ENCODE data around the gene ZSCAN23. TPM values are rescaled to one million over a fixed set of nuclear protein-coding genes. Genes with fewer than 3 reads are reported as not detected.
"Not testable (repeated sequence)": the region's sequence is repeated elsewhere in the genome, so short reads cannot be mapped to it uniquely, and the experiment has no call there.

The ZSCAN23 gene
- total RNA-seq, 1 experiment from 2014 or later: 3.0 TPM

- peaks cover 98% of the 10 kb centered on the region for H3K27me3 Mint-ChIP-seq (ENCODE audit: insufficient read depth, unreplicated experiment)
- CTCF ChIA-PET: interaction anchor here (0.6 kb wide), 1 partner anchor 17 kb away, joined by 3 read pairs; no protein-coding TSS in a partner anchor
- no peak overlapping the region for H3K4me3 Mint-ChIP-seq (ENCODE audit: unreplicated experiment)
- H3K4me1 Mint-ChIP-seq (ENCODE audit: insufficient read depth, unreplicated experiment): no peaks in the 10 kb centered on the region
- BruUV-seq (replicated peaks): no TSS peak
- intact Hi-C loops (cut with micrococcal nuclease): no loop called here
- TF ChIP-seq, protein P1, sequence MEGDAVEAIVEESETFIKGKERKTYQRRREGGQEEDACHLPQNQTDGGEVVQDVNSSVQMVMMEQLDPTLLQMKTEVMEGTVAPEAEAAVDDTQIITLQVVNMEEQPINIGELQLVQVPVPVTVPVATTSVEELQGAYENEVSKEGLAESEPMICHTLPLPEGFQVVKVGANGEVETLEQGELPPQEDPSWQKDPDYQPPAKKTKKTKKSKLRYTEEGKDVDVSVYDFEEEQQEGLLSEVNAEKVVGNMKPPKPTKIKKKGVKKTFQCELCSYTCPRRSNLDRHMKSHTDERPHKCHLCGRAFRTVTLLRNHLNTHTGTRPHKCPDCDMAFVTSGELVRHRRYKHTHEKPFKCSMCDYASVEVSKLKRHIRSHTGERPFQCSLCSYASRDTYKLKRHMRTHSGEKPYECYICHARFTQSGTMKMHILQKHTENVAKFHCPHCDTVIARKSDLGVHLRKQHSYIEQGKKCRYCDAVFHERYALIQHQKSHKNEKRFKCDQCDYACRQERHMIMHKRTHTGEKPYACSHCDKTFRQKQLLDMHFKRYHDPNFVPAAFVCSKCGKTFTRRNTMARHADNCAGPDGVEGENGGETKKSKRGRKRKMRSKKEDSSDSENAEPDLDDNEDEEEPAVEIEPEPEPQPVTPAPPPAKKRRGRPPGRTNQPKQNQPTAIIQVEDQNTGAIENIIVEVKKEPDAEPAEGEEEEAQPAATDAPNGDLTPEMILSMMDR (IDR thresholded peaks at IDR 0.05; ENCODE audit: unreplicated experiment): no peak
- H3K27ac Mint-ChIP-seq (ENCODE audit: low read depth, unreplicated experiment): no peak overlapping the region
- no peaks in the 10 kb centered on the region for H3K36me3 Mint-ChIP-seq (ENCODE audit: insufficient read depth, unreplicated experiment)
- DNase-seq (ENCODE audit: unreplicated experiment): no peak
- H3K9me3 Mint-ChIP-seq (ENCODE audit: unreplicated experiment): no peaks in the 10 kb centered on the region
- POLR2A ChIA-PET: no interaction called here
Measured at GRCh38 chr6:28458568-28458967, 15.3 kb upstream of the ZSCAN23 start.

DNA sequence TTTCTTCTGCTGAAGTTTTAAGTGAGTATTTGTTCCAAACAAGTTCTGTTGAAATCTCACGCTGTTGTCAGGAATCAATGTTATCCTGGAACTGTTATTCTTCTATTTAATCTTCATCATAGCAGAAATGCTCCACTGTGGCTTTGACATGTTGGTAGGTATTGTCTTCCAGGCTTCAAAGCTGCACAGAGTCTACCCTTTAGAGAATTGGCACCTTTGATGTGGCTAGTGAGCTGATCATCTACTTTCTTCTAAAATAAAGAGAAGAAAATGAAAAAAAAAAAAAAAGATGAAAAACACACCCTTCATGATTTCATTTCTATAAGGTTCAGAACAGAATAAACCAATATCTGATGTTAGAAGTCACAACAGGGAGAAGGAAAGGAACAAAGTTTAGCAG lies 5.8 kb upstream of the ZSCAN23 start:
- CTCF ChIA-PET: interaction anchor here (0.7 kb wide), 1 partner anchor 21 kb away, joined by 4 read pairs; no protein-coding TSS in a partner anchor
- no peaks in the 10 kb centered on the region for H3K9me3 Mint-ChIP-seq (ENCODE audit: unreplicated experiment)
- intact Hi-C loops (cut with micrococcal nuclease): no loop called here

DNA sequence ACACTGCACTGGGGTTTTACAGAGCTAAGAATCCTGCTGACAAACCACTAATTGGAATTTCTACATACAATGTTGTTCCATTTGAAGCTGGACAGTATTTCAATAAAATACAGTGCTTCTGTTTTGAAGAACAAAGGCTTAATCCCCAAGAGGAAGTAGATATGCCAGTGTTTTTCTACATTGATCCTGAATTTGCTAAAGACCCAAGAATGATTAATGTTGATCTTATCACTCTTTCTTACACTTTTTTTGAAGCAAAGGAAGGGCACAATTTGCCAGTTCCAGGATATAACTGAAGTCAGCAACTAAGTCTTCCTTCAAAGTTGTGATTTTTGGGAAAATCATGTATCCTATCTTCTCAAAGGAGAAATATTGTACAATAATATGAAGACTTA lies 4.2 kb upstream of the ZSCAN23 start:
- intact Hi-C loops (cut with micrococcal nuclease); H3K9me3 Mint-ChIP-seq (ENCODE audit: unreplicated experiment): not testable (repeated sequence)

More for the DNA sequence above, 5.8 kb upstream of the ZSCAN23 start:
- TF ChIP-seq, protein P1 (IDR thresholded peaks at IDR 0.05; ENCODE audit: unreplicated experiment): no peak
- Mint-ChIP-seq H3K4me3 (ENCODE audit: unreplicated experiment) (no peak overlapping the region), H3K27me3 (ENCODE audit: insufficient read depth, unreplicated experiment) (peaks cover 27% of the 10 kb centered on the region), H3K36me3 (ENCODE audit: insufficient read depth, unreplicated experiment) (no peaks in the 10 kb centered on the region), H3K4me1 (ENCODE audit: insufficient read depth, unreplicated experiment) (peaks cover 6% of the 10 kb centered on the region), H3K27ac (ENCODE audit: low read depth, unreplicated experiment) (no peak overlapping the region)
- BruUV-seq (replicated peaks): no TSS peak
- DNase-seq (ENCODE audit: unreplicated experiment): no peak
- POLR2A ChIA-PET: interaction anchor here (0.6 to 0.9 kb wide), 2 partner anchors 34 to 385 kb away, joined by 3 to 5 read pairs; no protein-coding TSS in a partner anchor

GRCh38 chr6:28446818-28447511 lies 3.7 kb upstream of the ZSCAN23 start:
- intact Hi-C loops (cut with micrococcal nuclease): no loop called here
- TF ChIP-seq, protein P1 (IDR thresholded peaks at IDR 0.05; ENCODE audit: unreplicated experiment): no peak
- H3K4me3 Mint-ChIP-seq (ENCODE audit: unreplicated experiment): peak overlapping the region; percentile 57
- POLR2A ChIA-PET: interaction anchor here (0.7 to 1.2 kb wide), 4 partner anchors 22 to 417 kb away, joined by 3 to 5 read pairs (median 3); no protein-coding TSS in a partner anchor
- H3K27me3 Mint-ChIP-seq (ENCODE audit: insufficient read depth, unreplicated experiment): peaks cover 18% of the 10 kb centered on the region
- peaks cover 11% of the 10 kb centered on the region for H3K4me1 Mint-ChIP-seq (ENCODE audit: insufficient read depth, unreplicated experiment)
- H3K36me3 Mint-ChIP-seq (ENCODE audit: insufficient read depth, unreplicated experiment): no peaks in the 10 kb centered on the region
- DNase-seq (ENCODE audit: unreplicated experiment): no peak
- CTCF ChIA-PET: interaction anchor here (0.6 kb wide), 1 partner anchor 216 kb away, joined by 3 read pairs; no protein-coding TSS in a partner anchor
- no peaks in the 10 kb centered on the region for H3K9me3 Mint-ChIP-seq (ENCODE audit: unreplicated experiment)
- H3K27ac Mint-ChIP-seq (ENCODE audit: low read depth, unreplicated experiment): peak overlapping the region; percentile 24
- no TSS peak for BruUV-seq (replicated peaks)

More for the DNA sequence above, 4.2 kb upstream of the ZSCAN23 start:
- H3K27ac Mint-ChIP-seq (ENCODE audit: low read depth, unreplicated experiment); H3K4me3 Mint-ChIP-seq (ENCODE audit: unreplicated experiment); H3K36me3 Mint-ChIP-seq (ENCODE audit: insufficient read depth, unreplicated experiment); DNase-seq (ENCODE audit: unreplicated experiment); H3K4me1 Mint-ChIP-seq (ENCODE audit: insufficient read depth, unreplicated experiment); BruUV-seq (replicated peaks); CTCF ChIA-PET: not testable (repeated sequence)
- POLR2A ChIA-PET: interaction anchor here (0.7 to 1.2 kb wide), 3 partner anchors 22 to 204 kb away, joined by 3 to 5 read pairs (median 3); no protein-coding TSS in a partner anchor
- peaks cover 23% of the 10 kb centered on the region for H3K27me3 Mint-ChIP-seq (ENCODE audit: insufficient read depth, unreplicated experiment)

DNA sequence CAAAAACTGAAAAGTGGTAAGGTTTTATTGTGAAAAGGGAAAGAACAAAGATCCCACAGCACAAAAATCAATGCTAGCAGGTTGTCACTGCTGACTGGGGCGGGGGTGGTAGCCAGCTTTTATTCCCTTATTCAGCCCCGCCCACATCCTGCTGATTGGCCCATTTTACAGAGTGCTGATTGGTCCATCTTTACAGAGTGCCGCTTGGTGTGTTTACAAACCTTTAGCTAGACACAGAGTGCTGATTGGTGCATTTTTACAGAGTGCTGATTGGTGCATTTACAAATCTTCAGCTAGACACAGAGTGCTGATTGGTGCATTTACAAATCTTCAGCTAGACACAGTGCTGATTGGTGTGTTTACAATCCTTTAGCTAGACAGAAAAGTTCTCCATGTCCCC lies 1.5 kb upstream of the ZSCAN23 start:
- intact Hi-C loops (cut with micrococcal nuclease); H3K9me3 Mint-ChIP-seq (ENCODE audit: unreplicated experiment); BruUV-seq (replicated peaks); H3K4me3 Mint-ChIP-seq (ENCODE audit: unreplicated experiment); H3K36me3 Mint-ChIP-seq (ENCODE audit: insufficient read depth, unreplicated experiment); DNase-seq (ENCODE audit: unreplicated experiment); H3K27ac Mint-ChIP-seq (ENCODE audit: low read depth, unreplicated experiment): not testable (repeated sequence)
- Mint-ChIP-seq H3K4me1 (ENCODE audit: insufficient read depth, unreplicated experiment) (peaks cover 11% of the 10 kb centered on the region), H3K27me3 (ENCODE audit: insufficient read depth, unreplicated experiment) (peaks cover 11% of the 10 kb centered on the region)
- ChIA-PET CTCF (interaction anchor here (0.5 to 0.6 kb wide), 3 partner anchors 9 to 212 kb away, joined by 3 read pairs; no protein-coding TSS in a partner anchor), POLR2A (interaction anchor here (0.5 to 1.6 kb wide), 4 partner anchors 45 to 345 kb away, joined by 3 read pairs; no protein-coding TSS in a partner anchor)

All from MCF 10A (cell line).